ENCODE measurements around the gene CADM4. TPM values are rescaled to one million over a fixed set of nuclear protein-coding genes. Genes with fewer than 3 reads are reported as not detected.

Gene CADM4
- total RNA-seq, 1 donor from 2014 or later: 7.7 TPM

GRCh38 chr19:43581467-43581866, 58.2 kb downstream of the CADM4 start:
- peak overlapping the region; percentile 81 for H3K4me2 ChIP-seq
- peak overlapping the region; percentile 69 for H3K4me3 ChIP-seq
- Mint-ChIP-seq H3K4me3 (no peak overlapping the region), H3K27ac (no peak overlapping the region), H3K9me3 (peaks cover 2% of the 10 kb centered on the region), H3K27me3 (ENCODE audit: insufficient read depth, low read depth) (peaks cover 2% of the 10 kb centered on the region), H3K36me3 (peaks cover 13% of the 10 kb centered on the region), H3K4me1 (peaks cover 28% of the 10 kb centered on the region)
- H3K79me2 ChIP-seq (ENCODE audit: low read depth): peaks cover 18% of the 10 kb centered on the region
- no peaks in the 10 kb centered on the region for H3K27me3 ChIP-seq
- no peak overlapping the region for H2AFZ ChIP-seq (replicated peaks)
- H3K4me1 ChIP-seq: peaks cover 6% of the 10 kb centered on the region
- peaks cover 12% of the 10 kb centered on the region for H3F3A ChIP-seq (ENCODE audit: low read depth)
- H3K9me3 ChIP-seq (ENCODE audit: low read depth): no peaks in the 10 kb centered on the region
- H3K36me3 ChIP-seq: no peaks in the 10 kb centered on the region
- H3K27ac ChIP-seq: no peak overlapping the region
- no peak for DNase-seq (ENCODE audit: low spot score)
- TF ChIP-seq EZH2phosphoT487 (IDR thresholded peaks at IDR 0.05) (no peak), CTCF (IDR thresholded peaks at IDR 0.05) (no peak), EZH2 (IDR thresholded peaks at IDR 0.05) (no peak)
- no peaks in the 10 kb centered on the region for H4K20me1 ChIP-seq (ENCODE audit: low read depth)
- no peak overlapping the region for H3K9ac ChIP-seq

GRCh38 chr19:43578787-43579186, 60.9 kb downstream of the CADM4 start:
- TF ChIP-seq EZH2 (IDR thresholded peaks at IDR 0.05) (no peak), CTCF (IDR thresholded peaks at IDR 0.05) (no peak), EZH2phosphoT487 (IDR thresholded peaks at IDR 0.05) (no peak)
- H3K27me3 ChIP-seq: no peaks in the 10 kb centered on the region
- H3K4me1 ChIP-seq: peaks cover 15% of the 10 kb centered on the region
- H3K4me3 ChIP-seq: no peak overlapping the region
- peaks cover 39% of the 10 kb centered on the region for H3K4me1 Mint-ChIP-seq
- H3K9ac ChIP-seq: no peak overlapping the region
- H3F3A ChIP-seq (ENCODE audit: low read depth): peaks cover 10% of the 10 kb centered on the region
- no peak overlapping the region for H3K27ac ChIP-seq
- H4K20me1 ChIP-seq (ENCODE audit: low read depth): no peaks in the 10 kb centered on the region
- peak overlapping the region; percentile 90 for H3K27ac Mint-ChIP-seq
- peaks cover 2% of the 10 kb centered on the region for H3K9me3 Mint-ChIP-seq
- no peaks in the 10 kb centered on the region for H3K27me3 Mint-ChIP-seq (ENCODE audit: insufficient read depth, low read depth)
- no peak overlapping the region for H3K4me2 ChIP-seq
- H3K79me2 ChIP-seq (ENCODE audit: low read depth): peaks cover 33% of the 10 kb centered on the region
- H3K9me3 ChIP-seq (ENCODE audit: low read depth): no peaks in the 10 kb centered on the region
- H3K36me3 ChIP-seq: no peaks in the 10 kb centered on the region
- H2AFZ ChIP-seq (replicated peaks): no peak overlapping the region
- DNase-seq (ENCODE audit: low spot score): no peak
- peaks cover 8% of the 10 kb centered on the region for H3K36me3 Mint-ChIP-seq
- peak overlapping the region; percentile 83 for H3K4me3 Mint-ChIP-seq

- peaks cover 14% of the 10 kb centered on the region for H3K36me3 Mint-ChIP-seq
- peak overlapping the region; percentile 94 for H3K4me3 Mint-ChIP-seq
- Histone ChIP-seq H3K9ac (no peak overlapping the region), H3K79me2 (ENCODE audit: low read depth) (peaks cover 45% of the 10 kb centered on the region), H3K4me1 (peaks cover 15% of the 10 kb centered on the region), H3K36me3 (no peaks in the 10 kb centered on the region), H4K20me1 (ENCODE audit: low read depth) (no peaks in the 10 kb centered on the region), H3K27ac (peak overlapping the region; percentile 30), H3F3A (ENCODE audit: low read depth) (peaks cover 7% of the 10 kb centered on the region), H3K4me2 (peak overlapping the region; percentile 65), H3K4me3 (peak overlapping the region; percentile 82), H3K9me3 (ENCODE audit: low read depth) (no peaks in the 10 kb centered on the region), H2AFZ (replicated peaks) (no peak overlapping the region), H3K27me3 (no peaks in the 10 kb centered on the region)
- H3K4me1 Mint-ChIP-seq: peaks cover 44% of the 10 kb centered on the region
- no peak for DNase-seq (ENCODE audit: low spot score)
- peaks cover 2% of the 10 kb centered on the region for H3K9me3 Mint-ChIP-seq
- peak overlapping the region; percentile 88 for H3K27ac Mint-ChIP-seq
- no peaks in the 10 kb centered on the region for H3K27me3 Mint-ChIP-seq (ENCODE audit: insufficient read depth, low read depth)
- no peak for TF ChIP-seq EZH2 (IDR thresholded peaks at IDR 0.05)
- TF ChIP-seq CTCF (IDR thresholded peaks at IDR 0.05): no peak
- no peak for TF ChIP-seq EZH2phosphoT487 (IDR thresholded peaks at IDR 0.05)
These were observed 63.4 kb downstream of the CADM4 start for GRCh38 chr19:43575955-43576878.

Data from neural progenitor cell (in vitro differentiated cells).